RWPE1 (cell line): Measurements from ENCODE around the gene KCNJ6.

Source experiments
- CTCF ChIA-PET: fragments of 350-600 bp; sonication (Branson Sonifier 250); formaldehyde crosslinking; extraction: SDS; loops from one replicate; lab custom pipeline; 2021; lab: Yijun Ruan, JAX
- POLR2A ChIA-PET: fragments of 400-600 bp; formaldehyde crosslinking; extraction: SDS; loops from one replicate; lab custom pipeline; 2020; ENCODE audit warnings: antibody characterized with exemption; ENCODE audit not compliant: low non-redundant PET; lab: Yijun Ruan, JAX
- DNase-seq: peaks from one replicate; pipeline ENCODE4 v3.0.0; 2012; ENCODE audit warnings: low spot score
- H3K27ac ChIP-seq: fragments of 450-650 bp; 2 replicates; pipeline ENCODE4 v1.5.1; 2017
- TF ChIP-seq, protein P1 (sequence below): fragments of 450-650 bp; conservative IDR thresholded peaks from 2 replicates; pipeline ENCODE4 v1.5.1; 2017; ENCODE audit warnings: low read depth, mild to moderate bottlenecking

Gene KCNJ6

DNA sequence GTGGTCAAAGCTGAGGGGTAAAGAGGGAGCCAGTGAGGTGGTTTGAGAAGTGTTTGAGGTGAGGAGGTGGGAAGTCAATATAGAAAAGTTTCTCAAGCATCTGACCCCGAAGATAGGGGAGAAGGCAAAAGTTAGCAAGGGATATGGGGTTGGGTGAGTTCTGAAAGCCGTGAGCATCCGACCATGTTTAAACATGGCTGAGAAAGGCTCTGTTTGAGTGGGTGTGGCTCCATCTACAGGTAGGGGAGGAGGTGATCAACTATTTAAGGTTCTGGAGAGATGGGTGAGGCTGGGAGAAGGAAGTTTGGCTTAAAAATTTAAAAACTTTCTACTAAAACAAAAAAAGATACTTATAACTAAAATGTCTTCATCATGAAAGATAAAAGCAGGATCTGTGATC lies 273.8 kb downstream of the KCNJ6 start:
- DNase-seq: no peak
- no peak overlapping the region for H3K27ac ChIP-seq
- ChIA-PET POLR2A (no interaction called here), CTCF (interaction anchor here (0.6 kb wide), 1 partner anchor 26 kb away, joined by 3 read pairs; no protein-coding TSS in a partner anchor)
- TF ChIP-seq, protein P1, sequence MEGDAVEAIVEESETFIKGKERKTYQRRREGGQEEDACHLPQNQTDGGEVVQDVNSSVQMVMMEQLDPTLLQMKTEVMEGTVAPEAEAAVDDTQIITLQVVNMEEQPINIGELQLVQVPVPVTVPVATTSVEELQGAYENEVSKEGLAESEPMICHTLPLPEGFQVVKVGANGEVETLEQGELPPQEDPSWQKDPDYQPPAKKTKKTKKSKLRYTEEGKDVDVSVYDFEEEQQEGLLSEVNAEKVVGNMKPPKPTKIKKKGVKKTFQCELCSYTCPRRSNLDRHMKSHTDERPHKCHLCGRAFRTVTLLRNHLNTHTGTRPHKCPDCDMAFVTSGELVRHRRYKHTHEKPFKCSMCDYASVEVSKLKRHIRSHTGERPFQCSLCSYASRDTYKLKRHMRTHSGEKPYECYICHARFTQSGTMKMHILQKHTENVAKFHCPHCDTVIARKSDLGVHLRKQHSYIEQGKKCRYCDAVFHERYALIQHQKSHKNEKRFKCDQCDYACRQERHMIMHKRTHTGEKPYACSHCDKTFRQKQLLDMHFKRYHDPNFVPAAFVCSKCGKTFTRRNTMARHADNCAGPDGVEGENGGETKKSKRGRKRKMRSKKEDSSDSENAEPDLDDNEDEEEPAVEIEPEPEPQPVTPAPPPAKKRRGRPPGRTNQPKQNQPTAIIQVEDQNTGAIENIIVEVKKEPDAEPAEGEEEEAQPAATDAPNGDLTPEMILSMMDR: no peak

DNA sequence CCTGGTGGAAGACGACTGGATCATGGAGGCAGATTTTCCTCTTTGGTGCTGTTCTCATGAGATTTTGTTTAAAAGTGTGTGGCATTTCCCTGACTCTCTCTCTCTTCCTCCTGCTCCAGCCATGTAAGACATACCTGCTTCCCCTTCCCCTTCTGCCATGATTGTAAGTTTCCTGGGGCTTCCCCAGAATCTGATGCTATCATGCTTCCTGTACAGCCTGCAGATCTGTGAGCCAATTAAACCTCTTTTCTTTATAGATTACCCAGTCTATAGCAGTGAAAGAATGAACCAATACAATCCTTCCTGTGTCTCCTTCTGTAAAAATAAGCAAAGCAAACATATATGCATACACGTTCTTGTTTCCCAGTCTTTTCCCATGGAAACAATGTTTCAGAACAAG lies 276.5 kb downstream of the KCNJ6 start:
- no peak for DNase-seq
- H3K27ac ChIP-seq: no peak overlapping the region
- TF ChIP-seq, protein P1: no peak
- ChIA-PET CTCF (no interaction called here), POLR2A (no interaction called here)

DNA sequence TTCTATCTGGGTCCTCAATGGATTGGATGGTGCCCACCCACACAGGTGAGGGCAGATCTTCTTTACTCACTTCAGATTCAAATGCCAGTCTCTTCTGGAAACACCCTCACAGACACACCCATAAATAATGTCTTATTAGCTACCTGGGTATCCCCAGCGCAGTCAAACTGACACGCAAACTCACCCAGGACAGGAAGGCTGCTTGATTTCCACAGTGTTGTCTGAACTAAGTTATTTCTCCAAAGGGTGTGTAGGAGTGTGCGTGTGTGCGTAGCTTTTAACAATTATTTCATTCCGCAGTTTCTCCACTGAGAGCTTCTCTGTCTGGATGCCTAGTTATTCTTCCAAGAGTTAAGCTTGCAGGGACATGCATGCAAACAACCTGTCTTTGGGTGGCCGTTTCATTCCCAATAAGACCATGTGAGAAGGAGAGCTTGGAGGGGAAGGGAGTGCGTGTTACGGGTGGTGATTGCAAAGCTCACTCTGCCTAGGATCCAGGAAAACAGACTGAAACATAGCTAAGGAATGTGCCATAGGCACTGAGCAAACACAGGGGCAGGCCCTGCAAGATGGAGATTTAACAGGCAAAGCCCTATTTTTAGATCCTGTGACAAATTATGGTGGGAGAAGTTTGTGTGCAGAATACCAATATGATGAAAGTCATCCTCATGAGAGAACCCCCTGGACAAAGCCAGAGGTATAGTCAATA lies 280.0 kb downstream of the KCNJ6 start:
- H3K27ac ChIP-seq: peak overlapping the region; percentile 0; the same call in 1 of the 2 replicates
- POLR2A ChIA-PET: no interaction called here
- DNase-seq: peak; percentile 66
- CTCF ChIA-PET: interaction anchor here (0.8 to 1.1 kb wide), 2 partner anchors 16 to 390 kb away, joined by 3 read pairs; no protein-coding TSS in a partner anchor
- TF ChIP-seq, protein P1: no peak

DNA sequence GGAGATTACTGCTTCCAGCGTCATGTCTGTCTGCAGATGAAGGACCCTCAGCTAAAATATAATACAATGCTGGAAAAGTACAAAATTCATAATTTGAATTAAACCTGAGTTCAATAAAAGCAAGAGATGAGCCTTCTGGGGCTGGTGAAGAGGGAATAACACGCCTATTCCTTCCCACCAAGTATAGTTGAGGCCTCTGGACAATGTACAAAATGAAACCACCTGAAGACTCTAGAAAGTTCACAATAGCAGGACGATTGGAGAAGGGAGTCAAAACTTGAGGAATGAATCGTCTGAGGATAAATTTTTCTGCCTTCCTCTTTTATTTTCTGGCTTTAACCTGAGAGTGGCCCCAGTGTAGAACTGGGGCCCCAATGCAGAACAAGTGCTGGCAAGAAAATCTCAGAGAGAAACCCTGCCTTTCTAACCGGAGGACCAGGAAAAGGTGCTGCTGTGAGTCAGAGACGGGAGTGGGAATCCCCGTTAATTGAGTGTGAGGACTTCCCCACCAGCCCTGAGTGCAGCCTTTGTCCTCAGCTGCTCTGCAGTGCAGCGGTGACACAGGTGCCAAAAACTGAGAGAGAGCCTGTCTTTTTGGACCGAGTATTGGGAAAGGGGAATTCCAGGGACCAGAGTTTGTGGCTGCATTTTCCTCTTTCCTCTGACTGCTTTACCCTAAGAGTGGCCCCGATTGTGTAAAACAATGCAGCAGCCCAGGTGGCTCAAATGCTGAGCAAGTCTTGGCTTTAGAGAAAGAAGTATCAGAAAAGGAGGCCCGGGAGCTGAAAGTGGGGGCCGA lies 284.7 kb downstream of the KCNJ6 start:
- DNase-seq: peak; percentile 52
- peak overlapping the region; percentile 24; the same call in 1 of the 2 replicates for H3K27ac ChIP-seq
- ChIA-PET POLR2A (no interaction called here), CTCF (no interaction called here)
- TF ChIP-seq, protein P1: no peak

DNA sequence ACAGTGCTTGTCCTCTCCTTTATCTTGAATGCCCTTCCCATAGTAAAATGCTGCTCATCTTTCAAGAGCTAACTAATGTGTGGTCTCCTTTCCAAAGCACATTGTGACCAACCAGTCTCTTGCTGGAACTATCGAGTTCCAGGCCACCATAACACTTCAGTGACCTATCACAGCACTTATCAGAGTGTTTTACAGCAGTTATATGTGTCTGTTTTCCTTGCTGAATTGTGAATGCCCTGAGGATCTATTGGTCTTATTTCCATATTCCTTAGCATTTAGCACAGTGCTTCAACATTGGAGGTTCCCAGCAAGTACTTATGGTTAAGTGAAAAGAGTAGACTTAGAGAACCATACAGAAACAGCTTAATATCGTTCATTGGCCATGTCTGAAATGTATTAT lies 285.4 kb downstream of the KCNJ6 start:
- ChIA-PET POLR2A (no interaction called here), CTCF (no interaction called here)
- DNase-seq: no peak
- TF ChIP-seq, protein P1: no peak
- no peak overlapping the region for H3K27ac ChIP-seq

DNA sequence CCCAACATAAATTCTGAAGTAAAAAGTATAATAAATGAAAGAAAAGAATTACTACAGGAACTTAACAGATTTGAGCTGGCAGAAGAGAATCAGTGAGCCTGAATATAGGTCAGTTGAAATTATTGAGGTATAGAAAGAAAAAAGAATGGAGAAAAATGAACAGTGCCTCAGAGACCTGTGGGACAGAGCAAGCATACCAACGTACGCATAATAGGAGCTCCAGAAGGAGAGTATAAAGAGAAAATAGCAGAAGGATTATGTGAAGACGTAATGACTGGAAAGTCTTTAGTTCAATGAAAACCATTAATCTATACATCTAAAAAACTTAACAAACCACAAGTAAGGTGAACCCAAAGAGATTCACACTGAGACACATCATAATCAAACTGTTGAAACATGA lies 287.9 kb downstream of the KCNJ6 start:
- ChIA-PET POLR2A (no interaction called here), CTCF (interaction anchor here (0.6 to 1.0 kb wide), 3 partner anchors 84 to 440 kb away, joined by 3 read pairs; no protein-coding TSS in a partner anchor)
- TF ChIP-seq, protein P1: no peak
- no peak for DNase-seq
- H3K27ac ChIP-seq: no peak overlapping the region
